ENCODE data around the gene BOD1.
"Not testable (repeated sequence)": the region's sequence is repeated elsewhere in the genome, so short reads cannot be mapped to it uniquely, and the experiment has no call there.

The BOD1 gene

GRCh38 chr5:173611706-173612105 is 4.7 kb downstream of the BOD1 start:
- H3K4me1 ChIP-seq (ENCODE audit: control insufficient read depth, insufficient read depth, low read length): peaks cover 26% of the 10 kb centered on the region
- peaks cover 66% of the 10 kb centered on the region for H3K36me3 ChIP-seq (ENCODE audit: insufficient read depth, low read length)
- H3K9me3 ChIP-seq (replicated peaks; ENCODE audit: low read length): no peaks in the 10 kb centered on the region
- no peaks in the 10 kb centered on the region for H3K27me3 ChIP-seq (ENCODE audit: control insufficient read depth, insufficient read depth, low read length)
- H3K4me3 ChIP-seq (ENCODE audit: low read length): no peak overlapping the region
- no peak overlapping the region for H3K4me2 ChIP-seq (ENCODE audit: low read length)
- no peak overlapping the region for H3K9ac ChIP-seq (ENCODE audit: low read depth, low read length)

GRCh38 chr5:173604141-173604540 is 12.3 kb downstream of the BOD1 start:
- no peak overlapping the region for H3K9ac ChIP-seq (ENCODE audit: low read depth, low read length)
- peaks cover 53% of the 10 kb centered on the region for H3K36me3 ChIP-seq (ENCODE audit: insufficient read depth, low read length)
- no peaks in the 10 kb centered on the region for H3K27me3 ChIP-seq (ENCODE audit: control insufficient read depth, insufficient read depth, low read length)
- no peaks in the 10 kb centered on the region for H3K4me1 ChIP-seq (ENCODE audit: control insufficient read depth, insufficient read depth, low read length)
- H3K9me3 ChIP-seq (replicated peaks; ENCODE audit: low read length): no peaks in the 10 kb centered on the region
- H3K4me3 ChIP-seq (ENCODE audit: low read length): no peak overlapping the region
- H3K4me2 ChIP-seq (ENCODE audit: low read length): no peak overlapping the region

GRCh38 chr5:173602423-173602822 is 14.0 kb downstream of the BOD1 start:
- no peak overlapping the region for H3K4me2 ChIP-seq (ENCODE audit: low read length)
- peaks cover 5% of the 10 kb centered on the region for H3K4me1 ChIP-seq (ENCODE audit: control insufficient read depth, insufficient read depth, low read length)
- no peaks in the 10 kb centered on the region for H3K27me3 ChIP-seq (ENCODE audit: control insufficient read depth, insufficient read depth, low read length)
- H3K9ac ChIP-seq (ENCODE audit: low read depth, low read length): no peak overlapping the region
- H3K9me3 ChIP-seq (replicated peaks; ENCODE audit: low read length): no peaks in the 10 kb centered on the region
- H3K36me3 ChIP-seq (ENCODE audit: insufficient read depth, low read length): peaks cover 36% of the 10 kb centered on the region
- no peak overlapping the region for H3K4me3 ChIP-seq (ENCODE audit: low read length)

GRCh38 chr5:173598686-173599085 is 17.8 kb downstream of the BOD1 start:
- Histone ChIP-seq H3K4me2 (ENCODE audit: low read length) (no peak overlapping the region), H3K9ac (ENCODE audit: low read depth, low read length) (no peak overlapping the region), H3K4me3 (ENCODE audit: low read length) (no peak overlapping the region), H3K36me3 (ENCODE audit: insufficient read depth, low read length) (no peaks in the 10 kb centered on the region), H3K9me3 (replicated peaks; ENCODE audit: low read length) (no peaks in the 10 kb centered on the region), H3K4me1 (ENCODE audit: control insufficient read depth, insufficient read depth, low read length) (peaks cover 14% of the 10 kb centered on the region), H3K27me3 (ENCODE audit: control insufficient read depth, insufficient read depth, low read length) (no peaks in the 10 kb centered on the region)

GRCh38 chr5:173597304-173597703 is 19.1 kb downstream of the BOD1 start:
- Histone ChIP-seq H3K36me3 (ENCODE audit: insufficient read depth, low read length) (no peaks in the 10 kb centered on the region), H3K9ac (ENCODE audit: low read depth, low read length) (no peak overlapping the region), H3K27me3 (ENCODE audit: control insufficient read depth, insufficient read depth, low read length) (no peaks in the 10 kb centered on the region), H3K4me1 (ENCODE audit: control insufficient read depth, insufficient read depth, low read length) (peaks cover 16% of the 10 kb centered on the region), H3K9me3 (replicated peaks; ENCODE audit: low read length) (peaks cover 12% of the 10 kb centered on the region), H3K4me3 (ENCODE audit: low read length) (no peak overlapping the region), H3K4me2 (ENCODE audit: low read length) (no peak overlapping the region)

- Histone ChIP-seq H3K36me3 (ENCODE audit: insufficient read depth, low read length) (no peaks in the 10 kb centered on the region), H3K4me2 (ENCODE audit: low read length) (no peak overlapping the region), H3K9me3 (replicated peaks; ENCODE audit: low read length) (peaks cover 14% of the 10 kb centered on the region), H3K27me3 (ENCODE audit: control insufficient read depth, insufficient read depth, low read length) (no peaks in the 10 kb centered on the region), H3K4me3 (ENCODE audit: low read length) (no peak overlapping the region), H3K4me1 (ENCODE audit: control insufficient read depth, insufficient read depth, low read length) (peaks cover 22% of the 10 kb centered on the region), H3K9ac (ENCODE audit: low read depth, low read length) (no peak overlapping the region)
Observed at GRCh38 chr5:173595841-173596240, 20.6 kb downstream of the BOD1 start.

- Histone ChIP-seq H3K4me1 (ENCODE audit: control insufficient read depth, insufficient read depth, low read length) (peaks cover 27% of the 10 kb centered on the region), H3K9ac (ENCODE audit: low read depth, low read length) (no peak overlapping the region), H3K36me3 (ENCODE audit: insufficient read depth, low read length) (no peaks in the 10 kb centered on the region), H3K4me2 (ENCODE audit: low read length) (no peak overlapping the region), H3K27me3 (ENCODE audit: control insufficient read depth, insufficient read depth, low read length) (no peaks in the 10 kb centered on the region), H3K4me3 (ENCODE audit: low read length) (no peak overlapping the region), H3K9me3 (replicated peaks; ENCODE audit: low read length) (peaks cover 14% of the 10 kb centered on the region)
Observed at GRCh38 chr5:173594061-173594460, 22.4 kb downstream of the BOD1 start.

- peaks cover 14% of the 10 kb centered on the region for H3K9me3 ChIP-seq (replicated peaks; ENCODE audit: low read length)
- H3K4me2 ChIP-seq (ENCODE audit: low read length): no peak overlapping the region
- H3K4me1 ChIP-seq (ENCODE audit: control insufficient read depth, insufficient read depth, low read length): peaks cover 22% of the 10 kb centered on the region
- no peak overlapping the region for H3K9ac ChIP-seq (ENCODE audit: low read depth, low read length)
- no peaks in the 10 kb centered on the region for H3K36me3 ChIP-seq (ENCODE audit: insufficient read depth, low read length)
- H3K4me3 ChIP-seq (ENCODE audit: low read length): no peak overlapping the region
- H3K27me3 ChIP-seq (ENCODE audit: control insufficient read depth, insufficient read depth, low read length): no peaks in the 10 kb centered on the region
Observed at GRCh38 chr5:173592050-173592669, 24.3 kb downstream of the BOD1 start.

- peaks cover 14% of the 10 kb centered on the region for H3K9me3 ChIP-seq (replicated peaks; ENCODE audit: low read length)
- H3K36me3 ChIP-seq (ENCODE audit: insufficient read depth, low read length): no peaks in the 10 kb centered on the region
- no peaks in the 10 kb centered on the region for H3K27me3 ChIP-seq (ENCODE audit: control insufficient read depth, insufficient read depth, low read length)
- peak overlapping the region; percentile 9 for H3K9ac ChIP-seq (ENCODE audit: low read depth, low read length)
- peaks cover 22% of the 10 kb centered on the region for H3K4me1 ChIP-seq (ENCODE audit: control insufficient read depth, insufficient read depth, low read length)
- peak overlapping the region; percentile 42 for H3K4me2 ChIP-seq (ENCODE audit: low read length)
- H3K4me3 ChIP-seq (ENCODE audit: low read length): no peak overlapping the region
Observed at GRCh38 chr5:173591056-173591514, 25.4 kb downstream of the BOD1 start.

GRCh38 chr5:173590436-173591055 is 25.9 kb downstream of the BOD1 start:
- peak overlapping the region; percentile 42 for H3K4me2 ChIP-seq (ENCODE audit: low read length)
- peaks cover 22% of the 10 kb centered on the region for H3K4me1 ChIP-seq (ENCODE audit: control insufficient read depth, insufficient read depth, low read length)
- H3K36me3 ChIP-seq (ENCODE audit: insufficient read depth, low read length): no peaks in the 10 kb centered on the region
- H3K4me3 ChIP-seq (ENCODE audit: low read length): no peak overlapping the region
- no peaks in the 10 kb centered on the region for H3K27me3 ChIP-seq (ENCODE audit: control insufficient read depth, insufficient read depth, low read length)
- peaks cover 14% of the 10 kb centered on the region for H3K9me3 ChIP-seq (replicated peaks; ENCODE audit: low read length)
- peak overlapping the region; percentile 9 for H3K9ac ChIP-seq (ENCODE audit: low read depth, low read length)

- not testable (repeated sequence) for H3K27me3 ChIP-seq (ENCODE audit: control insufficient read depth, insufficient read depth, low read length); H3K36me3 ChIP-seq (ENCODE audit: insufficient read depth, low read length); H3K9me3 ChIP-seq (replicated peaks; ENCODE audit: low read length); H3K4me3 ChIP-seq (ENCODE audit: low read length); H3K9ac ChIP-seq (ENCODE audit: low read depth, low read length); H3K4me2 ChIP-seq (ENCODE audit: low read length)
- H3K4me1 ChIP-seq (ENCODE audit: control insufficient read depth, insufficient read depth, low read length): peaks cover 25% of the 10 kb centered on the region
Observed at GRCh38 chr5:173586133-173586532, 30.3 kb downstream of the BOD1 start.

GRCh38 chr5:173583346-173583745 is 33.1 kb downstream of the BOD1 start:
- peaks cover 18% of the 10 kb centered on the region for H3K4me1 ChIP-seq (ENCODE audit: control insufficient read depth, insufficient read depth, low read length)
- no peaks in the 10 kb centered on the region for H3K9me3 ChIP-seq (replicated peaks; ENCODE audit: low read length)
- no peaks in the 10 kb centered on the region for H3K36me3 ChIP-seq (ENCODE audit: insufficient read depth, low read length)
- no peaks in the 10 kb centered on the region for H3K27me3 ChIP-seq (ENCODE audit: control insufficient read depth, insufficient read depth, low read length)
- no peak overlapping the region for H3K4me2 ChIP-seq (ENCODE audit: low read length)
- no peak overlapping the region for H3K4me3 ChIP-seq (ENCODE audit: low read length)
- no peak overlapping the region for H3K9ac ChIP-seq (ENCODE audit: low read depth, low read length)

Data from skeletal muscle satellite cell (primary cell).